IMR-90 (cell line): ENCODE data around the gene ATP8B4. TPM values are rescaled to one million over a fixed set of nuclear protein-coding genes. Genes with fewer than 3 reads are reported as not detected.

Experiments
- ATAC-seq: fragments of 200-7000 bp; cut with Tn5 transposase; 2 replicates; pipeline ENCODE4 v1.9.1; 2020; ENCODE audit warnings: low read depth, mild to moderate bottlenecking, moderate library complexity
- BruUV-seq: library from RNA; stranded (reverse); fragments of 400-500 nt; replicated peaks from 2 replicates; lab custom pipeline; 2021; lab: Mats Ljungman, UMichigan
- CTCF ChIA-PET: fragments of 300-600 bp; formaldehyde crosslinking; extraction: SDS; loops from one replicate; lab custom pipeline; 2021; ENCODE audit warnings: antibody characterized with exemption; lab: Yijun Ruan, JAX
- POLR2A ChIA-PET: fragments of 300-600 bp; sonication (Branson Sonifier 250); formaldehyde crosslinking; loops from one replicate; lab custom pipeline; 2022; ENCODE audit warnings: antibody characterized with exemption; ENCODE audit not compliant: unreplicated experiment; lab: Charles Lee
- DNase-seq: peaks from one replicate; pipeline ENCODE4 v3.0.0; 2013
- H2AFZ ChIP-seq: replicated peaks from 2 replicates; pipeline ENCODE3; 2013; ENCODE audit warnings: low read length, mild to moderate bottlenecking; ENCODE audit not compliant: poor library complexity
- H2AK5ac ChIP-seq: 2 replicates; pipeline ENCODE4 v1.6.1; 2013; ENCODE audit warnings: low read depth, low read length, inconsistent platforms
- H2AK9ac ChIP-seq: replicated peaks from 2 replicates; pipeline ENCODE3; 2013; ENCODE audit warnings: mild to moderate bottlenecking, low read depth, low read length, moderate library complexity; ENCODE audit not compliant: poor library complexity
- H2BK120ac ChIP-seq: 2 replicates; pipeline ENCODE4 v1.6.1; 2013; ENCODE audit warnings: low read depth, low read length, inconsistent platforms
- H2BK15ac ChIP-seq: 3 replicates; pipeline ENCODE4 v1.6.1; 2013; ENCODE audit warnings: low read depth, low read length, inconsistent platforms
- H2BK20ac ChIP-seq: 2 replicates; pipeline ENCODE4 v1.6.1; 2013; ENCODE audit warnings: low read depth, mild to moderate bottlenecking, inconsistent platforms, low read length, moderate library complexity
- H2BK5ac ChIP-seq: 2 replicates; pipeline ENCODE4 v1.6.1; 2013; ENCODE audit warnings: mild to moderate bottlenecking, low read depth, low read length, inconsistent platforms; ENCODE audit not compliant: poor library complexity, severe bottlenecking
- H3K14ac ChIP-seq: replicated peaks from 2 replicates; pipeline ENCODE4 v1.6.1; 2013; ENCODE audit warnings: low read depth, low read length, inconsistent platforms
- H3K18ac ChIP-seq: 2 replicates; pipeline ENCODE4 v1.6.1; 2013; ENCODE audit warnings: low read depth, low read length, control low read depth
- H3K23ac ChIP-seq: 2 replicates; pipeline ENCODE4 v1.6.1; 2013; ENCODE audit warnings: low read depth, low read length, inconsistent platforms
- H3K27ac ChIP-seq: 2 replicates; pipeline ENCODE4 v1.5.1; 2013; ENCODE audit warnings: mild to moderate bottlenecking, control low read depth, low read length; ENCODE audit not compliant: insufficient read depth
- H3K27me3 ChIP-seq: 2 replicates; pipeline ENCODE4 v1.6.1; 2013; ENCODE audit warnings: low read length; ENCODE audit not compliant: control insufficient read depth, insufficient read depth
- H3K36me3 ChIP-seq: 2 replicates; pipeline ENCODE4 v1.6.1; 2013; ENCODE audit warnings: low read length, mixed read lengths; ENCODE audit not compliant: control insufficient read depth, insufficient read depth
- H3K4ac ChIP-seq: 2 replicates; pipeline ENCODE4 v1.6.1; 2013; ENCODE audit warnings: low read depth, low read length, inconsistent platforms
- H3K4me1 ChIP-seq: 2 replicates; pipeline ENCODE4 v1.6.1; 2013; ENCODE audit warnings: low read length, mixed read lengths; ENCODE audit not compliant: control insufficient read depth, insufficient read depth
- H3K4me2 ChIP-seq: 2 replicates; pipeline ENCODE4 v1.6.1; 2013; ENCODE audit warnings: low read depth, mild to moderate bottlenecking, control low read depth, low read length, moderate library complexity
- H3K4me3 ChIP-seq: 2 replicates; pipeline ENCODE4 v1.5.1; 2013; ENCODE audit warnings: low read depth, mild to moderate bottlenecking, control low read depth, low read length, moderate library complexity; ENCODE audit not compliant: insufficient read depth
- H3K56ac ChIP-seq: 2 replicates; pipeline ENCODE4 v1.6.1; 2013; ENCODE audit warnings: low read length, inconsistent platforms; ENCODE audit not compliant: insufficient read depth; ENCODE audit errors: extremely low read depth
- H3K79me1 ChIP-seq, 2 experiments: 2 replicates each; pipeline ENCODE4 v1.6.1; 2013; ENCODE audit warnings: low read length in 2 of 2, inconsistent platforms in 1 of 2, low read depth in 1 of 2
- H3K9ac ChIP-seq: 2 replicates; pipeline ENCODE4 v1.6.1; 2013; ENCODE audit warnings: low read depth, low read length, control low read depth
- H3K9me1 ChIP-seq: 2 replicates; pipeline ENCODE4 v1.6.1; 2013; ENCODE audit warnings: low read length, inconsistent platforms; ENCODE audit not compliant: insufficient read depth
- H3K9me3 ChIP-seq: 2 replicates; pipeline ENCODE4 v1.6.1; 2013; ENCODE audit warnings: low read length; ENCODE audit not compliant: control insufficient read depth, insufficient read depth
- H4K20me1 ChIP-seq: 2 replicates; pipeline ENCODE4 v1.6.1; 2013; ENCODE audit warnings: low read length, inconsistent platforms; ENCODE audit not compliant: insufficient read depth
- H4K5ac ChIP-seq: 2 replicates; pipeline ENCODE4 v1.6.1; 2013; ENCODE audit warnings: mild to moderate bottlenecking, low read depth, low read length, control low read depth
- H4K8ac ChIP-seq, 2 experiments: 2 replicates each; pipeline ENCODE4 v1.6.1; 2013; ENCODE audit warnings: low read depth in 2 of 2, low read length in 2 of 2, control low read depth in 1 of 2, inconsistent platforms in 1 of 2
- H4K91ac ChIP-seq: 2 replicates; pipeline ENCODE4 v1.6.1; 2013; ENCODE audit warnings: low read depth, low read length, inconsistent platforms; ENCODE audit not compliant: insufficient read depth
- CEBPB ChIP-seq: IDR thresholded peaks from 2 replicates; pipeline ENCODE4 v1.6.1; 2012; ENCODE audit warnings: low read depth, low read length, improper control_type of control experiment
- MAFK ChIP-seq: IDR thresholded peaks from 2 replicates; pipeline ENCODE4 v1.6.1; 2012; ENCODE audit warnings: low read depth, low read length, improper control_type of control experiment
- WGBS, 2 experiments: methylation state at CpG; one replicate each; pipeline versions ENCODE4 v1.1.5 to v1.1.7; 2013; ENCODE audit warnings: missing lambda C conversion rate in 2 of 2; ENCODE audit not compliant: insufficient read length in 1 of 2; ENCODE audit errors: extremely low coverage in 2 of 2; 5-methylcytosine and 5-hydroxymethylcytosine counted together
- dilution Hi-C: fragments of 300-500 bp; cut with HindIII; formaldehyde crosslinking; loops from one replicate; pipeline ENCODE4 v1.14.3; 2018; ENCODE audit warnings: low sequenced_read_pairs; ENCODE audit not compliant: unreplicated experiment
- in situ Hi-C: fragments of 300-500 bp; cut with MboI; formaldehyde crosslinking; loops from 3 replicates; pipeline ENCODE4 v1.14.3; 2019; ENCODE audit warnings: low sequenced_read_pairs, inconsistent platforms, mixed read lengths
- intact Hi-C: fragments of 100-400 bp; cut with micrococcal nuclease; formaldehyde crosslinking; loops from 2 replicates; pipeline ENCODE4 v1.10.0; 2022
- polyA plus RNA-seq, 3 experiments: library from polyadenylated mRNA; depleted of rRNA; stranded (reverse); fragments of >200 nt; gene quantifications; 2 replicates each; pipeline ENCODE4 v1.2.3, GENCODE V29; 2012; ENCODE audit warnings: low replicate concordance in 1 of 3
- total RNA-seq: library from RNA; depleted of rRNA; stranded (reverse); fragments of >200 nt; gene quantifications from 2 replicates; pipeline ENCODE4 v1.2.3, GENCODE V29; 2012
- TF ChIP-seq, protein P1 (sequence below): conservative IDR thresholded peaks from 2 replicates; pipeline ENCODE4 v1.5.1; 2012; ENCODE audit warnings: mild to moderate bottlenecking, low read depth, low read length, improper control_type of control experiment

The ATP8B4 gene
- total and polyA plus RNA-seq, 2 of the 4 experiments (the other 2 are of a cell fraction): 0.12 to 0.54 TPM

DNA sequence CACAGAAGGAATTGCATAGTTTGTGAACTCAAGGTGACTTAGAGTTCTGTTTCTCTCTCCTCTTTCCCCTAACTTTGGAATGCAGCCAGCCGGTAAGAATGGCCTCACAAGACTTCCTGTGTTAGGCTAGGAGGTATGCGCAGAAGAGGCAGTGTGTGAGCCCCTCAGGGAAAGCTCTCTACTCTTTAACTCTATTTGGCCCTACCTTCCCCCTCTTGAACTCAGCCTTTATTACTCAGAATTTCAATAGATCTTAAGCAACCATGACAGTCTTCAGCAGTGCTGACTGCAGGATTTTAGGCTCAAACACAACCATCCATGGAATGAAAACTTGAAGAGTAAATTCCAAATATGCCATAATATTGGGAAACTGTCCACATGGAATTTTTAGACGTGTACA lies 288.6 kb downstream of the ATP8B4 start:
- H4K5ac ChIP-seq: peak overlapping the region; percentile 98
- H3K4me1 ChIP-seq: peaks cover 8% of the 10 kb centered on the region
- peak overlapping the region; percentile 71; the same call in 1 of the 2 replicates for H3K14ac ChIP-seq
- peak overlapping the region; percentile 78; the same call in 1 of the 2 replicates for H3K23ac ChIP-seq
- no CpG with 5 or more reads among the region's 3 CpGs for WGBS, 2 experiments
- H3K9me3 ChIP-seq: peaks cover 2% of the 10 kb centered on the region; the same call in 1 of the 2 replicates
- no peak overlapping the region for H3K4me3 ChIP-seq
- H2BK20ac ChIP-seq: peak overlapping the region; percentile 43; the same call in 1 of the 2 replicates
- no peaks in the 10 kb centered on the region for H3K36me3 ChIP-seq
- ChIA-PET POLR2A (no interaction called here), CTCF (no interaction called here)
- H3K9me1 ChIP-seq: peaks cover 4% of the 10 kb centered on the region
- H3K27me3 ChIP-seq: no peaks in the 10 kb centered on the region
- peak overlapping the region; percentile 74; the same call in 1 of the 2 replicates for H3K4ac ChIP-seq
- H4K91ac ChIP-seq: peak overlapping the region; percentile 53; the same call in 1 of the 2 replicates
- H2AK5ac ChIP-seq: no peak overlapping the region
- peak overlapping the region; percentile 77; the same call in 1 of the 2 replicates for H3K27ac ChIP-seq
- peak; percentile 36 for DNase-seq
- H2BK15ac ChIP-seq: peak overlapping the region; percentile 35; the same call in 2 of the 3 replicates
- intact Hi-C loops (loop anchor here (5.0 kb wide), 2 partner anchors 133 to 208 kb away; partner anchors contain the start of genes DTWD1 and FAM227B), dilution Hi-C loops (no loop called here), in situ Hi-C loops (no loop called here)
- H2AFZ ChIP-seq: no peak overlapping the region
- H4K20me1 ChIP-seq: no peaks in the 10 kb centered on the region
- H2BK120ac ChIP-seq: peak overlapping the region; percentile 85; the same call in 1 of the 2 replicates
- H3K9ac ChIP-seq: no peak overlapping the region
- no TSS peak for BruUV-seq
- peak; percentile 56 for ATAC-seq
- H3K56ac ChIP-seq: no peak overlapping the region
- H2BK5ac ChIP-seq: peak overlapping the region; percentile 64
- TF ChIP-seq, protein P1, sequence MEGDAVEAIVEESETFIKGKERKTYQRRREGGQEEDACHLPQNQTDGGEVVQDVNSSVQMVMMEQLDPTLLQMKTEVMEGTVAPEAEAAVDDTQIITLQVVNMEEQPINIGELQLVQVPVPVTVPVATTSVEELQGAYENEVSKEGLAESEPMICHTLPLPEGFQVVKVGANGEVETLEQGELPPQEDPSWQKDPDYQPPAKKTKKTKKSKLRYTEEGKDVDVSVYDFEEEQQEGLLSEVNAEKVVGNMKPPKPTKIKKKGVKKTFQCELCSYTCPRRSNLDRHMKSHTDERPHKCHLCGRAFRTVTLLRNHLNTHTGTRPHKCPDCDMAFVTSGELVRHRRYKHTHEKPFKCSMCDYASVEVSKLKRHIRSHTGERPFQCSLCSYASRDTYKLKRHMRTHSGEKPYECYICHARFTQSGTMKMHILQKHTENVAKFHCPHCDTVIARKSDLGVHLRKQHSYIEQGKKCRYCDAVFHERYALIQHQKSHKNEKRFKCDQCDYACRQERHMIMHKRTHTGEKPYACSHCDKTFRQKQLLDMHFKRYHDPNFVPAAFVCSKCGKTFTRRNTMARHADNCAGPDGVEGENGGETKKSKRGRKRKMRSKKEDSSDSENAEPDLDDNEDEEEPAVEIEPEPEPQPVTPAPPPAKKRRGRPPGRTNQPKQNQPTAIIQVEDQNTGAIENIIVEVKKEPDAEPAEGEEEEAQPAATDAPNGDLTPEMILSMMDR: no peak
- TF ChIP-seq CEBPB (peak; percentile 46), MAFK (peak; percentile 29; the same call in 1 of the 2 replicates)
- no peak overlapping the region for H3K4me2 ChIP-seq
- peak overlapping the region; percentile 22 to 32 for H4K8ac ChIP-seq
- H3K18ac ChIP-seq: peak overlapping the region; percentile 94
- no peaks in the 10 kb centered on the region for H3K79me1 ChIP-seq
- no peak overlapping the region for H2AK9ac ChIP-seq
